ENCODE results near the gene SUMF1. TPM values are rescaled to one million over a fixed set of nuclear protein-coding genes. Genes with fewer than 3 reads are reported as not detected.

SUMF1 gene
- total RNA-seq, 4 donors from 2014 or later, result 15.7 to 28.9 (median 26.8) TPM

GRCh38 chr3:4320096-4320911 is 146.8 kb downstream of the SUMF1 start:
- Histone ChIP-seq H3K4me3 (no peak overlapping the region), H3K27ac (no peak overlapping the region), H3K27me3 (no peaks in the 10 kb centered on the region), H3K9me3 (no peaks in the 10 kb centered on the region), H3K36me3 (peaks cover 0 to 7% (median 0%) of the 10 kb centered on the region in 3 donors), H3K4me1 (peaks cover 0 to 8% (median 0%) of the 10 kb centered on the region in 4 donors)
- no peak for DNase-seq
- no peak for TF ChIP-seq POLR2A (IDR thresholded peaks at IDR 0.05)
- TF ChIP-seq CTCF (IDR thresholded peaks at IDR 0.05), result no peak

- Histone ChIP-seq H3K27ac (no peak overlapping the region), H3K9me3 (no peaks in the 10 kb centered on the region), H3K4me1 (no peaks in the 10 kb centered on the region), H3K36me3 (peaks cover 0 to 14% (median 0%) of the 10 kb centered on the region in 3 donors), H3K27me3 (no peaks in the 10 kb centered on the region), H3K4me3 (no peak overlapping the region)
- no peak for DNase-seq
- TF ChIP-seq POLR2A (IDR thresholded peaks at IDR 0.05), result no peak
- TF ChIP-seq CTCF (IDR thresholded peaks at IDR 0.05), result peak in 3 of 6 experiments; percentile 7 to 19 (median 13)
Observed at GRCh38 chr3:4314688-4315087, 152.4 kb downstream of the SUMF1 start.

- no peak overlapping the region for H3K4me3 ChIP-seq
- TF ChIP-seq CTCF (IDR thresholded peaks at IDR 0.05) (no peak), POLR2A (IDR thresholded peaks at IDR 0.05) (no peak)
- DNase-seq, result no peak
- no peaks in the 10 kb centered on the region for H3K4me1 ChIP-seq
- H3K27me3 ChIP-seq, result no peaks in the 10 kb centered on the region
- no peaks in the 10 kb centered on the region for H3K9me3 ChIP-seq
- H3K36me3 ChIP-seq, result peaks cover 0 to 14% (median 0%) of the 10 kb centered on the region in 3 donors
- H3K27ac ChIP-seq, result no peak overlapping the region
Observed at GRCh38 chr3:4313606-4314293, 153.3 kb downstream of the SUMF1 start.

- TF ChIP-seq CTCF (IDR thresholded peaks at IDR 0.05) (no peak), POLR2A (IDR thresholded peaks at IDR 0.05) (no peak)
- H3K27ac ChIP-seq, result no peak overlapping the region
- H3K9me3 ChIP-seq, result no peaks in the 10 kb centered on the region
Observed at GRCh38 chr3:4311496-4311895, 155.6 kb downstream of the SUMF1 start.

More at GRCh38 chr3:4311496-4311895, 155.6 kb downstream of the SUMF1 start:
- Histone ChIP-seq H3K4me1 (peaks cover 0 to 3% (median 0%) of the 10 kb centered on the region in 4 donors), H3K4me3 (no peak overlapping the region), H3K27me3 (no peaks in the 10 kb centered on the region), H3K36me3 (peaks cover 0 to 11% (median 0%) of the 10 kb centered on the region in 3 donors)
- no peak for DNase-seq

Other genes starting within 250 kb of the SUMF1 start
- 10 to 100 TPM in 2 of 4 donors, 1 to 10 TPM in 2; 5.6 to 28.9 (median 16.2) TPM for gene SETMAR, start 163.9 kb downstream of the SUMF1 start, total RNA-seq
- 100 to 1,000 TPM in 1 of 4 donors, 10 to 100 TPM in 3; 13.3 to 142 (median 22.7) TPM for gene ITPR1, start 26.1 kb upstream of the SUMF1 start, total RNA-seq